IPS-18c (cell line): Measurements from ENCODE around the gene AK5.

Experiments used
- H3K4me3 ChIP-seq: 2 replicates; pipeline ENCODE4 v1.7.0; 2013; ENCODE audit warnings: low read depth, mild to moderate bottlenecking, low read length, moderate library complexity; ENCODE audit not compliant: insufficient read depth
- H3K9me3 ChIP-seq: one replicate; pipeline ENCODE4 v1.6.1; 2013; ENCODE audit warnings: mild to moderate bottlenecking, low read length, moderate library complexity; ENCODE audit not compliant: control insufficient read depth, insufficient read depth

The AK5 gene

DNA sequence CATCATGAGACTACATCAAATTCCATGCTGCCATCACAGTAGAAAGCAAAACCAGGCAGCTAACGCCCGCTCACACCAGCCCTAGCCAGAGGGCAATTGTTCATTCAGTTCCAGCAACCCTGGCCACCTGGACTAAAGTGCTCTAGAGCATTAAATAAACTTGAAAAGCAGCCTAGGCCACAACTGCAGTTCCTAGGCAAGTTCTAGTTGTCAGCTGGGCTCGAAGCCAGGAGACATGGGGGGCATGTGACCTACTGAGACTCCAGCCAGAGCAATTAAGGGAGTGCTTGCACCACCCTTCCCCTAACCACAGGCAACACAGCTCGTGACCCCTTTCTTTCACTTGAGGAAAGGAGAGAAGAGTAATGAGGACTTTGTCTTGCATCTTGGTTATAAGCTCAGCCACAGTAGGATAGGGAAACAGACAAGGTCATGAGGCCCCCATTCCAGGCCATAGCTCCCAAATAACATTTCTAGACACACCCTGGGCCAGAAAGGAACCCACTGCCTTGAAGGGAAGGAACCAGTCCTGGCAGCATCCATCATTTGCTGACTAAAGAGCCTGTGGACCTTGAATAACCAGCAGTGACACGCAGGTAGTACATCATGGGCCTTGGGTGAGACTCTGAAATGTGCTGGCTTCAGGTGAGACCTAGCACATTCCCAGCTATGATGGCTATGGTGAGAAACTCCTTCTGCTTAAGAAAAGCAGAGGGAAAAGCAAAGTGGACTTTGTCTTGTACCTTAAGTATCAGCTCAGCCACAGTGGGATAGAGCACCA lies 323.6 kb downstream of the AK5 start:
- Histone ChIP-seq H3K4me3 (no peak overlapping the region), H3K9me3 (no peaks in the 10 kb centered on the region)

DNA sequence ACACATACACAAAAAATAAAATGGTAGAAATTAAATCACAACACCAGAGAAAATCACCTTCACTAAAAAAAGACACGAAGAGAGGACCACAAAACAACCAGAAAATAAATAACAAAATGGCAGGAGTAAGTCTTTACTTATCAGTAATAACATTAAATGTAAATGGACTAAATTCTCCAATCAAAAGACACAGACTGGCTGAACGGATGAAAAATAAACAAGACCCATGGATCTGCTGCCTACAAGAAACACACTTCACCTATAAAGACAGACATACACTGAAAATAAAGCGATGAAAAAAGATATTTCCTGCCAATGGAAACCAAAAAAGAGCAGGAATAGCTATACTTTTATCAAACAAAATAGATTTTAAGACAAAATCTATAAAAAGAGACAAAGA lies 327.1 kb downstream of the AK5 start:
- H3K4me3 ChIP-seq: no peak overlapping the region
- no peaks in the 10 kb centered on the region for H3K9me3 ChIP-seq
